A549 (cell line): ENCODE data around the gene RGMA. TPM values are rescaled to one million over a fixed set of nuclear protein-coding genes. Genes with fewer than 3 reads are reported as not detected.

ENCODE experiments used
- ATAC-seq, 2 experiments: fragments of 200-7000 bp in 1 of 2; fragments of >200 bp in 1 of 2; cut with Nextera tagmentation in 1 of 2; cut with Tn5 transposase in 1 of 2; 3 replicates each; pipeline versions ENCODE4 v1.8.0 to v1.9.1; 2018 to 2020; ENCODE audit warnings: mild to moderate bottlenecking in 1 of 2, moderate library complexity in 1 of 2
- CTCF ChIA-PET: fragments of 300-600 bp; sonication (Branson Sonifier 250); formaldehyde crosslinking; extraction: SDS; loops from one replicate; lab custom pipeline; 2021; ENCODE audit warnings: antibody characterized with exemption, inconsistent platforms; lab: Yijun Ruan, JAX
- POLR2A ChIA-PET: fragments of 350-600 bp; formaldehyde crosslinking; extraction: SDS; loops from one replicate; lab custom pipeline; 2021; ENCODE audit warnings: antibody characterized with exemption, inconsistent platforms; lab: Yijun Ruan, JAX
- DNase-seq, 2 experiments: peaks; one replicate each; pipeline versions ENCODE4 v3.0.0 to v3.0.0-alpha.2; 2011 to 2016; ENCODE audit warnings: low read depth in 1 of 2, low spot score in 1 of 2
- FAIRE-seq: peaks from 2 replicates; lab custom pipeline; 2011; peaks lifted over from hg19 to GRCh38; lab: Jason Lieb, UNC
- H3K27ac ChIP-seq, 2 experiments: fragments of >200 bp; sonication (Bioruptor Twin); formaldehyde crosslinking; 3 replicates each; pipeline ENCODE4 v1.5.1; 2016 to 2017
- H3K4me1 ChIP-seq: fragments of >200 bp; sonication (Bioruptor Twin); formaldehyde crosslinking; 3 replicates; pipeline ENCODE4 v1.6.1; 2016
- H3K4me2 ChIP-seq: fragments of >200 bp; sonication (Bioruptor Twin); formaldehyde crosslinking; 3 replicates; pipeline ENCODE4 v1.6.1; 2016
- H3K4me3 ChIP-seq: fragments of >200 bp; sonication (Bioruptor Twin); formaldehyde crosslinking; 3 replicates; pipeline ENCODE4 v1.5.1; 2016
- H3K9me3 ChIP-seq: fragments of >200 bp; sonication (Bioruptor Twin); formaldehyde crosslinking; 3 replicates; pipeline ENCODE4 v1.6.1; 2016
- BCL3 ChIP-seq: fragments of >200 bp; sonication (Bioruptor Twin); formaldehyde crosslinking; IDR thresholded peaks from 3 replicates; pipeline ENCODE4 v1.6.1; 2016
- CBX8 ChIP-seq: fragments of 200-600 bp; sonication (generic); IDR thresholded peaks from 2 replicates; pipeline ENCODE4 v1.6.1; 2016
- CEBPB ChIP-seq, 2 experiments: fragments of >200 bp in 1 of 2; sonication (Bioruptor Twin) in 1 of 2; formaldehyde crosslinking in 1 of 2; IDR thresholded peaks; 2 replicates each; pipeline ENCODE4 v1.6.1; 2012 to 2016
- E2F6 ChIP-seq: IDR thresholded peaks from 2 replicates; pipeline ENCODE4 v1.6.1; 2012; ENCODE audit warnings: low read depth, borderline replicate concordance
- EHF ChIP-seq: fragments of 250-450 bp; sonication (Bioruptor Pico); IDR thresholded peaks from 2 replicates; pipeline ENCODE4 v1.5.0; 2020; ENCODE audit warnings: mild to moderate bottlenecking
- EHMT2 ChIP-seq: fragments of 200-600 bp; sonication (generic); IDR thresholded peaks from 2 replicates; pipeline ENCODE4 v1.6.1; 2016; ENCODE audit warnings: antibody characterized with exemption, low read depth, mild to moderate bottlenecking, moderate library complexity
- ESRRA ChIP-seq: fragments of 150-350 bp; IDR thresholded peaks from 2 replicates; pipeline ENCODE4 v1.6.1; 2014; ENCODE audit warnings: mild to moderate bottlenecking, low read length, borderline replicate concordance
- HOXA7 ChIP-seq: fragments of 250-450 bp; sonication (Bioruptor Pico); IDR thresholded peaks from 2 replicates; pipeline ENCODE4 v1.5.0; 2020; ENCODE audit warnings: mild to moderate bottlenecking, moderate library complexity
- KDM1A ChIP-seq: fragments of 200-600 bp; sonication (generic); IDR thresholded peaks from 2 replicates; pipeline ENCODE4 v1.6.1; 2016; ENCODE audit warnings: low read depth, mild to moderate bottlenecking
- MAZ ChIP-seq: fragments of 150-350 bp; IDR thresholded peaks from 2 replicates; pipeline ENCODE4 v1.6.1; 2014; ENCODE audit warnings: antibody characterized with exemption, low read depth, low read length, borderline replicate concordance
- NFE2L2 ChIP-seq: fragments of 150-350 bp; conservative IDR thresholded peaks from 2 replicates; pipeline ENCODE4 v1.6.1; 2014; ENCODE audit warnings: low read length
- NPAS2 ChIP-seq: fragments of 250-450 bp; sonication (Bioruptor Pico); IDR thresholded peaks from 2 replicates; pipeline ENCODE4 v1.8.0; 2022; ENCODE audit warnings: mild to moderate bottlenecking, moderate library complexity, borderline replicate concordance
- PHF8 ChIP-seq: fragments of 200-600 bp; sonication (generic); IDR thresholded peaks from 2 replicates; pipeline ENCODE4 v1.6.1; 2016; ENCODE audit warnings: low read depth, mild to moderate bottlenecking, antibody characterized with exemption, moderate library complexity, borderline replicate concordance
- RAD21 ChIP-seq, 2 experiments: fragments of >200 bp in 1 of 2; sonication (Bioruptor Twin) in 1 of 2; formaldehyde crosslinking in 1 of 2; IDR thresholded peaks in 1 of 2; conservative IDR thresholded peaks in 1 of 2; 2 replicates in 1 of 2; 3 replicates in 1 of 2; pipeline ENCODE4 v1.6.1; 2012 to 2018; ENCODE audit warnings: inconsistent platforms in 1 of 2
- SMC3 ChIP-seq: fragments of >200 bp; sonication (Bioruptor Twin); formaldehyde crosslinking; IDR thresholded peaks from 3 replicates; pipeline ENCODE4 v1.6.1; 2018; ENCODE audit warnings: inconsistent platforms
- USF2 ChIP-seq: fragments of 450-650 bp; IDR thresholded peaks from 2 replicates; pipeline ENCODE4 v1.6.1; 2014; ENCODE audit warnings: antibody characterized with exemption
- ZFP36 ChIP-seq: fragments of 450-650 bp; IDR thresholded peaks from 2 replicates; pipeline ENCODE4 v1.6.1; 2014; ENCODE audit warnings: borderline replicate concordance; ENCODE audit not compliant: partially characterized antibody
- ZSCAN20 ChIP-seq: fragments of 250-450 bp; sonication (Bioruptor Pico); IDR thresholded peaks from 2 replicates; pipeline ENCODE4 v1.8.0; 2022; ENCODE audit warnings: mild to moderate bottlenecking, moderate library complexity
- WGBS: methylation state at CpG from one replicate; pipeline ENCODE4 v1.1.6; 2017; ENCODE audit errors: missing lambda C conversion rate; 5-methylcytosine and 5-hydroxymethylcytosine counted together
- polyA plus RNA-seq, 4 experiments: library from polyadenylated mRNA; depleted of rRNA in 3 of 4; stranded (reverse); fragments of >200 nt; fragmentation: RNase III in 1 of 4; extraction: RNeasy Plus Mini Kit Qiagen cat#74134 plus additional on column Dnase treatment in 1 of 4; gene quantifications; 2 replicates in 3 of 4; 3 replicates in 1 of 4; pipeline ENCODE4 v1.2.3, GENCODE V29; 2011 to 2017
- TF ChIP-seq, protein P1 (sequence below): fragments of 200-600 bp; sonication (generic); IDR thresholded peaks from 2 replicates; pipeline ENCODE4 v1.6.1; 2016; ENCODE audit warnings: antibody characterized with exemption, mild to moderate bottlenecking, moderate library complexity
- TF ChIP-seq, protein P2 (sequence below): fragments of 150-350 bp; IDR thresholded peaks from 2 replicates; pipeline ENCODE4 v1.6.1; 2014; ENCODE audit warnings: low read depth, mild to moderate bottlenecking, low read length

The RGMA gene
- polyA plus RNA-seq, 2 of the 4 experiments (the other 2 are of a cell fraction): 0.22 TPM; not detected in 1

DNA sequence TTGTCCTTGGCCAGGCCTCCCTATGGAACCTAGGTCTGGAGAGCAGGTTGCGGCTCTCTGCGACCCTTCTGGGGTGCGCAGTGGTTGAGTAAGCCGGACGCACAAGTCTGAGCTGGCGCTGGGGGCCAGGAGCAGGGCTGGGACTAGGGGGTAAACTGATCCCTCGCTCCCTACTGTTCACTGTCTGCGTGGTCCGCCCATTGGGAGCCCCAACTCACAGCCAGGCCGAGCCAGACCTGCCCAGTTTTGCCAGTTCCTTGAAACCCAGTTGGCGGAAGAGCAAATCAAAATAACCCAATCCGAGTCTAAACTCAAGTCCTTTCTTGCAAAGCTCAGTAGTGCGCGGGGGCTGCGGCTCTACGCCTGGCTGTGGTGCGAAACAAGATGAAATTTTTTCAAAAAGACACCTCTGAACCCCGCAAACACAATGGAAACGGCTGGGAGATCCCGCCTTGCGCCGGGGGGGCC lies 17.5 kb downstream of the RGMA start:
- 70% methylated on average over 22 of the region's 22 CpGs for WGBS
- Histone ChIP-seq H3K4me1 (peaks cover 10% of the 10 kb centered on the region), H3K4me2 (peak overlapping the region; percentile 100), H3K9me3 (no peaks in the 10 kb centered on the region)
- DNase-seq: no peak
- ChIA-PET CTCF (interaction anchor here (0.5 to 2.7 kb wide), 3 partner anchors 16 to 505 kb away, joined by 3 to 14 read pairs (median 3); no protein-coding TSS in a partner anchor), POLR2A (no interaction called here)
- FAIRE-seq: no peak
- no peak for TF ChIP-seq ESRRA
- no peak for TF ChIP-seq NPAS2 (CRISPR knock-in tag)
- TF ChIP-seq RAD21 (conservative IDR thresholded peaks at IDR 0.05 in 1 of 2, IDR thresholded peaks at IDR 0.05 in 1 of 2): no peak
- no peak for TF ChIP-seq EHF (CRISPR knock-in tag)
- no peak for TF ChIP-seq MAZ
- TF ChIP-seq EHMT2: no peak
- no peak for TF ChIP-seq PHF8
- TF ChIP-seq CEBPB (IDR thresholded peaks at IDR 0.05): no peak
- TF ChIP-seq BCL3: no peak
- no peak for TF ChIP-seq KDM1A
- no peak for TF ChIP-seq ZFP36
- no peak for TF ChIP-seq CBX8
- no peak for TF ChIP-seq SMC3
- TF ChIP-seq, protein P1, sequence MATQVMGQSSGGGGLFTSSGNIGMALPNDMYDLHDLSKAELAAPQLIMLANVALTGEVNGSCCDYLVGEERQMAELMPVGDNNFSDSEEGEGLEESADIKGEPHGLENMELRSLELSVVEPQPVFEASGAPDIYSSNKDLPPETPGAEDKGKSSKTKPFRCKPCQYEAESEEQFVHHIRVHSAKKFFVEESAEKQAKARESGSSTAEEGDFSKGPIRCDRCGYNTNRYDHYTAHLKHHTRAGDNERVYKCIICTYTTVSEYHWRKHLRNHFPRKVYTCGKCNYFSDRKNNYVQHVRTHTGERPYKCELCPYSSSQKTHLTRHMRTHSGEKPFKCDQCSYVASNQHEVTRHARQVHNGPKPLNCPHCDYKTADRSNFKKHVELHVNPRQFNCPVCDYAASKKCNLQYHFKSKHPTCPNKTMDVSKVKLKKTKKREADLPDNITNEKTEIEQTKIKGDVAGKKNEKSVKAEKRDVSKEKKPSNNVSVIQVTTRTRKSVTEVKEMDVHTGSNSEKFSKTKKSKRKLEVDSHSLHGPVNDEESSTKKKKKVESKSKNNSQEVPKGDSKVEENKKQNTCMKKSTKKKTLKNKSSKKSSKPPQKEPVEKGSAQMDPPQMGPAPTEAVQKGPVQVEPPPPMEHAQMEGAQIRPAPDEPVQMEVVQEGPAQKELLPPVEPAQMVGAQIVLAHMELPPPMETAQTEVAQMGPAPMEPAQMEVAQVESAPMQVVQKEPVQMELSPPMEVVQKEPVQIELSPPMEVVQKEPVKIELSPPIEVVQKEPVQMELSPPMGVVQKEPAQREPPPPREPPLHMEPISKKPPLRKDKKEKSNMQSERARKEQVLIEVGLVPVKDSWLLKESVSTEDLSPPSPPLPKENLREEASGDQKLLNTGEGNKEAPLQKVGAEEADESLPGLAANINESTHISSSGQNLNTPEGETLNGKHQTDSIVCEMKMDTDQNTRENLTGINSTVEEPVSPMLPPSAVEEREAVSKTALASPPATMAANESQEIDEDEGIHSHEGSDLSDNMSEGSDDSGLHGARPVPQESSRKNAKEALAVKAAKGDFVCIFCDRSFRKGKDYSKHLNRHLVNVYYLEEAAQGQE: no peak
- TF ChIP-seq USF2: no peak
- TF ChIP-seq ZSCAN20 (CRISPR knock-in tag): no peak
- TF ChIP-seq E2F6: no peak
- no peak for TF ChIP-seq HOXA7 (CRISPR knock-in tag)
- no peak for TF ChIP-seq NFE2L2
- TF ChIP-seq, protein P2, sequence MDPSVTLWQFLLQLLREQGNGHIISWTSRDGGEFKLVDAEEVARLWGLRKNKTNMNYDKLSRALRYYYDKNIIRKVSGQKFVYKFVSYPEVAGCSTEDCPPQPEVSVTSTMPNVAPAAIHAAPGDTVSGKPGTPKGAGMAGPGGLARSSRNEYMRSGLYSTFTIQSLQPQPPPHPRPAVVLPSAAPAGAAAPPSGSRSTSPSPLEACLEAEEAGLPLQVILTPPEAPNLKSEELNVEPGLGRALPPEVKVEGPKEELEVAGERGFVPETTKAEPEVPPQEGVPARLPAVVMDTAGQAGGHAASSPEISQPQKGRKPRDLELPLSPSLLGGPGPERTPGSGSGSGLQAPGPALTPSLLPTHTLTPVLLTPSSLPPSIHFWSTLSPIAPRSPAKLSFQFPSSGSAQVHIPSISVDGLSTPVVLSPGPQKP: no peak
- TF ChIP-seq, all 56 proteins: peak for 0
- no peak for ATAC-seq
- Histone ChIP-seq H3K4me3 (peak overlapping the region; percentile 54; the same call in 2 of the 3 replicates), H3K27ac (no peak overlapping the region)
